Subcutaneous adipose tissue (tissue), 4 donors: ENCODE data around the gene TNN. TPM values are rescaled to one million over a fixed set of nuclear protein-coding genes. Genes with fewer than 3 reads are reported as not detected.

Source experiments
- CTCF ChIP-seq: fragments of 450-650 bp; IDR thresholded peaks from one replicate; pipeline ENCODE4 v1.5.1; 2016; ENCODE audit warnings: low read depth, mild to moderate bottlenecking, control low read depth, antibody characterized with exemption, moderate library complexity
- total RNA-seq, 4 donors: library from RNA; depleted of rRNA; stranded (reverse); fragments of >200 nt; gene quantifications; one replicate each; pipeline ENCODE4 v1.1.0, GENCODE V29; 2016

The TNN gene
- total RNA-seq, 4 donors from 2014 or later: 0.51 to 18.3 (median 0.85) TPM

DNA sequence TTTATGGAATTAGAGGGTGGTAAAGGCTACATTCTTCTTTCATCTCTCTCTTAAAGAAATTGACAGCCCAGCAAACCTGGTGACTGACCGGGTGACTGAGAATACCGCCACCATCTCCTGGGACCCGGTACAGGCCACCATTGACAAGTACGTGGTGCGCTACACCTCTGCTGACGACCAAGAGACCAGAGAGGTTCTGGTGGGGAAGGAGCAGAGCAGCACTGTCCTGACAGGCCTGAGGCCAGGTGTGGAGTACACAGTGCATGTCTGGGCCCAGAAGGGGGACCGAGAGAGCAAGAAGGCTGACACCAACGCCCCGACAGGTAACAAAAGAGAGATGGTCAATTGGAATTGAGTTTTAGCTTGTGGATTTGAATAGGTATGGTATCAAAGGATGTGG, 29.7 kb downstream of the TNN start:
- TF ChIP-seq CTCF: no peak

- TF ChIP-seq CTCF: no peak
Measured at GRCh38 chr1:175099916-175100315, 32.3 kb downstream of the TNN start.

GRCh38 chr1:175114996-175115395, 47.4 kb downstream of the TNN start:
- TF ChIP-seq CTCF: no peak

DNA sequence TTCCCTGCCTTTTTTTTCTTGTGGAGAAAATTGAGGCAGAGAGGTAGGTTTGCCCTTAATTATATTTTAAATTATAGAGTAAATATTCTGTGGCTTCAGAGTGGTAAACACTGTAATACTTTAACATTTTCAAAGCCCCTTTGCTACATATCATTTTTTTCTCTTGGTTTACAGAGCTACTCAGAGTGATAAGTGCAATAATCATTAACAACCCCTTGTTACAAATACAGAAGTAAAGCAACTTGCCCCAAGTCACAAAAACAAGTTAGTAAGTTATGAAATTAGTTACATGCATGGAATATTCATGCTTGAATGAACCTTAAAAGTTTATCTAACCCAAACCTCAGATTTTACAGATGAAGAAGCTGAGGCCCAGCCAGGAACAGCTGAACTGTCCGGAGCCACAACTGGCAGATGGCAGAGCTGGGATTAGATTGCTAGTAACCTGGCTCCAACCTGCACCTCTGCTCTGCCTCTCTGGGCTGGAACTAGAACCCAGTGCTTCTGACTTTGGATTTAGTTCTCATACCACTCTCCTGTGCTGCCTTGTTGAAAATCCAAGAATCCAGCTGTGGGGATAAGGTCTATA, 48.7 kb downstream of the TNN start:
- no peak for TF ChIP-seq CTCF

- no peak for TF ChIP-seq CTCF
Measured at GRCh38 chr1:175116903-175117302, 49.3 kb downstream of the TNN start.

DNA sequence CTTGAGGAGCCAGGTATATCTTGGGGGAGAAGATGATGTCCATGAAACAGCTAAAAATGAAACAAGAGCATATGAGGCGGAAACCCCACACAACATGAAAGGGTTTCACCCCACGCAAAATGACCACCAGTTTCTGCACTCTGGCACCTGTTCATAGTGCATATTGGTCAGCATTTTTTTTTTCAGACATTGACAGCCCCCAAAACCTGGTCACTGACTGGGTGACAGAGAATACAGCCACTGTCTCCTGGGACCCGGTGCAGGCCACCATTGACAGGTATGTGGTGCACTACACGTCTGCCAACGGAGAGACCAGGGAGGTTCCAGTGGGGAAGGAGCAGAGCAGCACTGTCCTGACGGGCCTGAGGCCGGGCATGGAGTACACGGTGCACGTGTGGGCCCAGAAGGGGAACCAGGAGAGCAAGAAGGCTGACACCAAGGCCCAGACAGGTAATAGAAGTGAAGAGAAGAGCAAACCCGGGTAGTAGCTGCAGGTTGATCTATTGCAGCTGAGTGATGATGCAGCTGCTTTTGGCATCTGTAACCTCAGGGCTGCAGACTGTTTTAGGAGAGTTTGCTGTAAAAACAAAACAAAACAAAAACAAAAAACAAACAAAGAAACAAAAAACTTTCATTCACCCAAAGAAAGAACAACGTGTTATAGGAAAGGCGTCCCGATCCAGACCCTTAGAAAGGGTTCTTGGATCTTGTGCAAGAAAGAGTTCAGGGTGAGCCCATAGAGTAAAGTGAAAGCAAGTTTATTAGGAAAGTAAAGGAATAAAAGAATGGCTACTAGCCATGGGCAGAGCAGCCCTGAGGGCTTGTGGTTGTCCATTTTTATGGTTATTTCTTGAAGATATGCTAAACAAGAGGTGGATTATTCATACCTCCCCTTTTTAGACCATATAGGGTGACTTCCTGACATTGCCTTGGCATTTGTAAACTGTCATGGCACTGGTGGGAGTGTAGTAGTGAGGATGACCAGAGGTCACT, 51.0 kb downstream of the TNN start:
- no peak for TF ChIP-seq CTCF

- no peak for TF ChIP-seq CTCF
Measured at GRCh38 chr1:175120511-175120910, 52.9 kb downstream of the TNN start.
